Body of pancreas (tissue), 4 donors: Measurements from ENCODE around the gene TTC7B. TPM values are rescaled to one million over a fixed set of nuclear protein-coding genes. Genes with fewer than 3 reads are reported as not detected.

Experiments
- ATAC-seq: fragments of 150-250 bp; one replicate; pipeline ENCODE4 v1.9.1; 2016
- DNase-seq, 4 donors: peaks; one replicate each; pipeline ENCODE4 v3.0.0-alpha.2; 2019
- H3K27ac ChIP-seq, 4 donors: fragments of 200-600 bp; sonication (generic); 1 replicate in 3 of 4; 2 replicates in 1 of 4; pipeline versions ENCODE4 v1.5.1 to v1.6.1; 2016 to 2019; ENCODE audit warnings: mild to moderate bottlenecking in 1 of 4, mixed read lengths in 1 of 4, moderate library complexity in 1 of 4
- H3K27me3 ChIP-seq, 2 donors: fragments of 200-600 bp; sonication (generic); one replicate each; pipeline ENCODE4 v1.6.0; 2016; ENCODE audit warnings: mild to moderate bottlenecking in 1 of 2
- H3K36me3 ChIP-seq, 2 donors: fragments of 200-600 bp; sonication (generic); replicated peaks in 1 of 2; 2 replicates each; pipeline ENCODE4 v1.5.1; 2016; ENCODE audit warnings: low read depth in 2 of 2; ENCODE audit not compliant: insufficient read depth in 1 of 2
- H3K4me1 ChIP-seq: fragments of 200-600 bp; sonication (generic); one replicate; pipeline ENCODE4 v1.6.0; 2016
- H3K4me3 ChIP-seq, 2 donors: fragments of 200-600 bp; sonication (generic); 1 replicate in 1 of 2; 2 replicates in 1 of 2; pipeline ENCODE4 v1.5.1; 2016 to 2019
- H3K9me3 ChIP-seq, 3 donors: fragments of 200-600 bp; sonication (generic); 1 replicate in 2 of 3; 2 replicates in 1 of 3; pipeline ENCODE4 v1.5.1; 2016
- POLR2A ChIP-seq, 3 donors: fragments of 450-650 bp; IDR thresholded peaks; one replicate each; pipeline ENCODE4 v1.6.1; 2016; ENCODE audit warnings: antibody characterized with exemption in 3 of 3, mild to moderate bottlenecking in 2 of 3
- WGBS, 2 donors: methylation state at CpG; one replicate each; pipeline ENCODE4 v1.1.5; 2017; 5-methylcytosine and 5-hydroxymethylcytosine counted together
- intact Hi-C: fragments of 100-400 bp; cut with DNase I; formaldehyde crosslinking; loops from one replicate; pipeline ENCODE4 v1.15.1; 2023
- total RNA-seq, 2 donors: library from RNA; depleted of rRNA; stranded (reverse); fragments of >200 nt; gene quantifications; one replicate each; pipeline ENCODE4 v1.1.0, GENCODE V29; 2016
- TF ChIP-seq, protein P1 (sequence below), 7 experiments: fragments of 450-650 bp in 4 of 7; fragments of 200-600 bp in 3 of 7; sonication (generic) in 3 of 7; IDR thresholded peaks; one replicate each; pipeline ENCODE4 v1.5.1; 2016 to 2019; ENCODE audit warnings: antibody characterized with exemption in 7 of 7

Gene TTC7B
- total RNA-seq, 2 donors from 2014 or later = 15.3 to 44.2 TPM

DNA sequence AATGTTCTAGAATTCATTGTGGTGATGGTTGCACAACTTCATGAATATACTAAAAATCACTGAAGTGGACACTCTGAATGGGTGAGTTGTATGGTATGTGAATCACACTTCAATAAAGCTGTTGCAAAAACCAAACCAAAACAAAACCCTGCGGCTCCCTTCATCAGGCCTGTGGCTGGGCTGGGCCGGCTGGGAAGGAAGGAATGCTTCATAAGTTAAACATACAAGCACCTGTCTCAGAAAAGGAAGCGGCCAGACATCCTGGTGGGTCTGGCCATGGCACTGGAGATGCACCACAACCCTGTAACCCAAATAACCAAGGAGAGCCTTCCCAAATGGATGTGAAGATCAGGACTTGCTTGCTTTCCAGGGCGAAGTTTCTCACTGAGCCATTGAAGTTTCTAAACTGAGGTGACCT, 34.9 kb downstream of the TTC7B start:
- ATAC-seq (no peak), DNase-seq (no peak)
- H3K4me1 ChIP-seq = no peaks in the 10 kb centered on the region
- WGBS, 2 donors = 92 to 93% methylated on average over 4 of the region's 4 CpGs
- H3K27ac ChIP-seq = no peak overlapping the region
- no peaks in the 10 kb centered on the region for H3K36me3 ChIP-seq
- TF ChIP-seq, protein P1, sequence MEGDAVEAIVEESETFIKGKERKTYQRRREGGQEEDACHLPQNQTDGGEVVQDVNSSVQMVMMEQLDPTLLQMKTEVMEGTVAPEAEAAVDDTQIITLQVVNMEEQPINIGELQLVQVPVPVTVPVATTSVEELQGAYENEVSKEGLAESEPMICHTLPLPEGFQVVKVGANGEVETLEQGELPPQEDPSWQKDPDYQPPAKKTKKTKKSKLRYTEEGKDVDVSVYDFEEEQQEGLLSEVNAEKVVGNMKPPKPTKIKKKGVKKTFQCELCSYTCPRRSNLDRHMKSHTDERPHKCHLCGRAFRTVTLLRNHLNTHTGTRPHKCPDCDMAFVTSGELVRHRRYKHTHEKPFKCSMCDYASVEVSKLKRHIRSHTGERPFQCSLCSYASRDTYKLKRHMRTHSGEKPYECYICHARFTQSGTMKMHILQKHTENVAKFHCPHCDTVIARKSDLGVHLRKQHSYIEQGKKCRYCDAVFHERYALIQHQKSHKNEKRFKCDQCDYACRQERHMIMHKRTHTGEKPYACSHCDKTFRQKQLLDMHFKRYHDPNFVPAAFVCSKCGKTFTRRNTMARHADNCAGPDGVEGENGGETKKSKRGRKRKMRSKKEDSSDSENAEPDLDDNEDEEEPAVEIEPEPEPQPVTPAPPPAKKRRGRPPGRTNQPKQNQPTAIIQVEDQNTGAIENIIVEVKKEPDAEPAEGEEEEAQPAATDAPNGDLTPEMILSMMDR (IDR thresholded peaks at IDR 0.05) = no peak
- no peak for TF ChIP-seq POLR2A (IDR thresholded peaks at IDR 0.05)
- no peak overlapping the region for H3K4me3 ChIP-seq
- intact Hi-C loops = no loop called here
- no peaks in the 10 kb centered on the region for H3K9me3 ChIP-seq
- H3K27me3 ChIP-seq = no peaks in the 10 kb centered on the region

DNA sequence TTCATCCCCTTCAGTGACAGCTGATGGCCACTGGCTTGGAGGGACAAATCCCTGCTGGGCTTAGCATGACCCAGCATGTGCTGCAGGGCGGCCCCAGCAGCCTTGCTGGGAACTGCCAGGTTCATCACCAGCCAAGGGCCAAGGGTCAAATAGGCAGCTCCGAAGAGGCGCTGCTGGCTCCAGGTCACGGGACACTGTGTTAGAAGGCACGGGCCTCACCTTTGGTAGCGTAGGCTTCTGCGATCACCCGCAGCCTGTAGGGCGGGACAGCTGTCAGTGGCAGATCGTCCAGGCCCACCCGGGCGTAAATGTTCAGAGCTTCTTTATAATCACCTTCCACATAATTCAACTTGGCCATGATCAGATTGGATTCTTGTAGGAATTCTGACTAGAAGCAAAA, 35.7 kb downstream of the TTC7B start:
- WGBS, 2 donors = 92 to 93% methylated on average over 7 to 12 of the region's 12 CpGs
- Histone ChIP-seq H3K9me3 (no peaks in the 10 kb centered on the region), H3K4me1 (no peaks in the 10 kb centered on the region), H3K27ac (no peak overlapping the region), H3K36me3 (no peaks in the 10 kb centered on the region), H3K27me3 (no peaks in the 10 kb centered on the region), H3K4me3 (no peak overlapping the region)
- ATAC-seq (no peak), DNase-seq (no peak)
- intact Hi-C loops = no loop called here
- no peak for TF ChIP-seq POLR2A (IDR thresholded peaks at IDR 0.05)
- TF ChIP-seq, protein P1 (IDR thresholded peaks at IDR 0.05) = no peak

DNA sequence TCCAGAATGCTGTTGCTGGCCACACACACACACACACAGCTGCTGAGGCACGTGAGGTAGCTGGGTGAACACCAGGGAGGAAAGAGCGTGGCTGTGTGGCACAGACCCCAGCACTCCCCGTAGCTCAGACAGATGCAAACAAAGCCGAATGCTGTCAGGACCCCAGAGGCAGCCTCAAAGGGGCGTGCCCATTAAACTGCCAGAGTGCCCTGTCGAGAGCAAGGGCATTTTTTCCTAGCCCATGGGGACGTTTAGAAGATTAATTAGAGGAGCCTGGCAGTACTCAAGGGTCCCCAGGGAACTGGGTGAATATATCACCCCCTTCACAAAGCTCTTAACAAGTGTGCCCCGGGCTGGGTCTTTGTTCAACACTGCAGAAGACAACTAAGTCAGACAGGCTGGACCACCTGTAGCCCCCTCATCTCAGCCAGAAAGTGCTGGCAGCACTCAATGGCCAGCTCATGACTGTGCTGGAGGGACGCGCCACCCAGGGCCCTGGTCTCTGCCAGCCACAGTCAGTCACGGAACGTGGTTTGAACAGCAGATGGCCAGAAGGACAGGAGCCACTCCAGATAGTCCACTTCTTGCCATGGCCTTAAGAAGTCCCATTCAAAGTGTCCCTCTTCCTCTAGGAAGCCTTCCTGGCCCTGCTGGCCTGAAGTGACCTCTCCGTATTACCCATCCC, 37.5 kb downstream of the TTC7B start:
- no peak for DNase-seq
- H3K4me3 ChIP-seq = no peak overlapping the region
- no peaks in the 10 kb centered on the region for H3K27me3 ChIP-seq
- H3K4me1 ChIP-seq = no peaks in the 10 kb centered on the region
- no peaks in the 10 kb centered on the region for H3K9me3 ChIP-seq
- no peaks in the 10 kb centered on the region for H3K36me3 ChIP-seq
- intact Hi-C loops = no loop called here
- ATAC-seq = no peak
- TF ChIP-seq POLR2A (IDR thresholded peaks at IDR 0.05) = no peak
- TF ChIP-seq, protein P1 (IDR thresholded peaks at IDR 0.05) = no peak
- H3K27ac ChIP-seq = no peak overlapping the region
- WGBS, 2 donors = 71 to 77% methylated on average over 10 to 13 of the region's 13 CpGs

DNA sequence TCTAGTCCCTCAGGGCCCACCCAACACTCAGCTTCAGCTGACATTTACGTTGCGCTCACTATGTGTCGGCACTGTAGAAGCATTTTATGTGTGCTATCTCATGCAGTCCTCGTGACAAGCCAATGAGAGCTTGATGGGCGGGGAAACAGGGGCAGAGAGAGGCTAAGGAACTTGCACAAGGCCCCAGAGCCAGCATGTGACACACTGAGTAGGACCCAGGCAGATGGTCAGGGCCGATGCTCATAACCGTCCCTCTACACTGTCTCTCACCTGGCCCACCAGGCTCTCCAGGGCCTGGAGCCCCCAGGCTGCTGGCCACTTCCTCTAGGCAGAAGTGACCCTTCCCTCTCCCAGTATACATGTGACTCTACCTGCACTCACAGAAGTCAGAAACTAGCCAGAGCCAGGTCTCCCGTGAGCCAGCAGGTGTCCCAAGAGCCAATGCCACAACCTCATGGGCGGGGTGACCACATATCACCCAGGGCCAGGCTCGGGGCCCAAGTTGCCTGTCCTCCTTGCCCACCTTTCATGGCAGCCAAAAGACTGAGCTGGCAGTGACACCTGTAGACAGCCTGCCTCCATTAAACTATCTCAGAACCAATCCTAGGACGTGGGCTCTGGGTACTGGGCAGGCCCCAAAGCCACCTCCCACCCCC, 38.3 kb downstream of the TTC7B start:
- no peaks in the 10 kb centered on the region for H3K9me3 ChIP-seq
- no peaks in the 10 kb centered on the region for H3K27me3 ChIP-seq
- 71 to 84% methylated on average over 4 to 11 of the region's 11 CpGs for WGBS, 2 donors
- no peak for TF ChIP-seq POLR2A (IDR thresholded peaks at IDR 0.05)
- no peaks in the 10 kb centered on the region for H3K4me1 ChIP-seq
- no peaks in the 10 kb centered on the region for H3K36me3 ChIP-seq
- no peak for ATAC-seq
- H3K27ac ChIP-seq = no peak overlapping the region
- intact Hi-C loops = no loop called here
- DNase-seq = no peak
- no peak overlapping the region for H3K4me3 ChIP-seq

DNA sequence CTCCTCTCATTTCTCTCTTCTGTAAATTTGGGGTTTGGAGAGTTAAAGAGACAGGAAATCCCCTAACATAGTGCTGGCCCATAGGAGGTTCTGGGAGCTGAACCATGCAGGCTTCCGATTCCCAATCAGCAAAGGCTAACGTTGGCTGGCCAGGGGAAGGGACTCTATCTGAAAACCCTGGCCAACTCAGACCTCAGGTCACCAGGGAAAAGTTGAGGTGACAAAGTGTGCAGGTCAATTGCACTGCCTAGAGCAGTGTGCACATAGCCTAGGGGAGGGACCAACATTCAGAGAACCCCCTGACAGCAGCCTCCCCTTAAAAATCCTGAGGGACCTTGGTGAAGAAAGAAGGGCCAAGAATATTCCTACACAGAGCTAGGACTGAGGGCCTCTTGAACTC, 38.9 kb downstream of the TTC7B start:
- no peak for DNase-seq
- no peak overlapping the region for H3K4me3 ChIP-seq
- H3K27me3 ChIP-seq = no peaks in the 10 kb centered on the region
- H3K9me3 ChIP-seq = no peaks in the 10 kb centered on the region
- TF ChIP-seq, protein P1 (IDR thresholded peaks at IDR 0.05) = no peak
- TF ChIP-seq POLR2A (IDR thresholded peaks at IDR 0.05) = no peak
- WGBS, 2 donors = 69 to 89% methylated on average over 2 of the region's 2 CpGs
- H3K36me3 ChIP-seq = no peaks in the 10 kb centered on the region
- H3K4me1 ChIP-seq = no peaks in the 10 kb centered on the region
- intact Hi-C loops = no loop called here
- no peak overlapping the region for H3K27ac ChIP-seq
- no peak for ATAC-seq
